RPMI7951 (cell line): Measurements from ENCODE around the gene MLIP. TPM values are rescaled to one million over a fixed set of nuclear protein-coding genes. Genes with fewer than 3 reads are reported as not detected.

ENCODE experiments used
- total RNA-seq: library from RNA; depleted of rRNA; stranded (reverse); fragments of >200 nt; shearing (Covaris generic); gene quantifications from 2 replicates; pipeline ENCODE4 v1.2.3, GENCODE V29; 2014; rRNA removed

MLIP gene
- total RNA-seq, 1 experiment from 2014 or later: not detected

Other genes starting within 250 kb of the MLIP start
- gene TINAG, start 197.0 kb downstream of the MLIP start, total RNA-seq: not detected in 2 replicates